Pericardium fibroblast (primary cell): ENCODE results near the gene STOML1. TPM values are rescaled to one million over a fixed set of nuclear protein-coding genes. Genes with fewer than 3 reads are reported as not detected.

ENCODE experiments used
- total RNA-seq: library from RNA; depleted of rRNA; stranded (reverse); fragments of >200 nt; gene quantifications from 2 replicates; pipeline ENCODE4 v1.2.3, GENCODE V29; 2015

Gene STOML1, protein sequence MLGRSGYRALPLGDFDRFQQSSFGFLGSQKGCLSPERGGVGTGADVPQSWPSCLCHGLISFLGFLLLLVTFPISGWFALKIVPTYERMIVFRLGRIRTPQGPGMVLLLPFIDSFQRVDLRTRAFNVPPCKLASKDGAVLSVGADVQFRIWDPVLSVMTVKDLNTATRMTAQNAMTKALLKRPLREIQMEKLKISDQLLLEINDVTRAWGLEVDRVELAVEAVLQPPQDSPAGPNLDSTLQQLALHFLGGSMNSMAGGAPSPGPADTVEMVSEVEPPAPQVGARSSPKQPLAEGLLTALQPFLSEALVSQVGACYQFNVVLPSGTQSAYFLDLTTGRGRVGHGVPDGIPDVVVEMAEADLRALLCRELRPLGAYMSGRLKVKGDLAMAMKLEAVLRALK
- 15.2 and 16.8 TPM in 2 replicates for total RNA-seq

DNA sequence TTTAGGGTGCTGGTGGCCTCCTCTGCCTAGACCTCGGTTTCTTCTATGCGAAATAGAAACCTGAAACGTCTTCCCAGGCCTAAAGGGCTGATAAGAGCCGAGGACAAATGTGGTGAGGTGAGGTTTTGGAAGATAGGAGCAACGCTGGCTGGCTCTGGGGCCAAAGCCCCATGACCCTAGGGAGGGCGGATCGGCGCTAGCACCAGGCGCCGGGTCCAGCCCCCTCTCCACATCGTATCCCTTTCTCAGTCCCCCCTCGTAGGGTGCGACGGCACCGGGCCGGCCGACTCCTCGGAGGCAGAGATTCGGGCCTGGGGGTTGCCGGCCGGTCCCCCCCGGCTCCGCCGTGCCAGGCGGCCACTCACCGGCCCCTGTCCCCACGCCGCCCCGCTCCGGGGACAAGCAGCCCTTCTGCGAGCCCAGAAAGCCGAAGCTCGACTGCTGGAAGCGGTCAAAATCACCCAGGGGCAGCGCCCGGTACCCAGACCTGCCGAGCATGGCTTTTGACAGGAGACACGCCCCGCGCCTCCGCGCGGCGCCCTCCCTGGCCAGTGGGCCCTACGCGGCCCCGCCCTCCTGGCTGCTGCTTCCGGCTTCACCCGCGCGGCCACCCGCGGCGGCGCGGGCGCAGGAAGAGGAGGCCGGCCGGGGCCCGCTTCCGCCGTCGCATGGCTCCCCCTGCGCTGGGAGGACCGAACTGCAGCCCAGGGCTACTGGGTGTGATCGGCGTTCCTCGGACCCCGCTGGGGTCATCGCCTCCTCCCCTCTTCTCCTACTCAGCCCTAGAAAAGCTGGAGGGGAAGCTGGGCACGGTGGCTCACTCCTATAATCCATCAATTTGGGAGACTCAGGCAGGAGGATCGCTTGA is at the start of gene STOML1:
STOML1 (minus strand) TSS at position 570 of the 868 bp plus-strand sequence; CDS start at position 498, 72 bp downstream.

DNA sequence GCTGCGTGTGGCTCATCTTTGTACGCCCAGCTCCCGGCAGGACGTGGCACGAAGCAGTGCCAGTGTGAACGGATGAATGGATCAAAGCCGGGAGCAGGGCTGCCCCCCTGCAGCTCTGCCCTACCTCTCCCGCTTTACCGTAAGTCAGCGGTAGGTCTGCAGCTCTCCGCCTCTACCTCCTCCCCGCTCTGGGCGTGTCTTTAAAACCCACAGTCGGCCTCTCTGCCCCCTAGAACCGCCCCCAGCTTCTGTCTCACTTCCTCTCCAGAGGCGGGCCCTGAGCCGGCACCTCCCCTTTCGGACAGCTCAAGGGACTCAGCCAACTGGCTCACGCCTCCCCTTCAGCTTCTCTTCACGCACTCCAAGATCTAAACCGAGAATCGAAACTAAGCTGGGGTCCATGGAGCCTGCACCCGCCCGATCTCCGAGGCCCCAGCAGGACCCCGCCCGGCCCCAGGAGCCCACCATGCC is 2.4 kb upstream of the STOML1 start, which contains the start of gene PML:
PML (plus strand) TSS at position 304 of the 471 bp plus-strand sequence; CDS start at position 401, 97 bp downstream.

Other genes starting within 250 kb of the STOML1 start
- 0.68 and 11.1 TPM in 2 replicates for gene INSYN1, start 238.9 kb downstream of the STOML1 start, total RNA-seq
- not detected in 2 replicates for gene TBC1D21, start 118.7 kb downstream of the STOML1 start, total RNA-seq
- 227 and 313 TPM in 2 replicates for gene LOXL1, start 65.8 kb downstream of the STOML1 start, total RNA-seq
- 79.1 and 85.5 TPM in 2 replicates for gene PML, start 2.4 kb upstream of the STOML1 start, total RNA-seq
- not detected in 2 replicates for gene GOLGA6A, start 90.3 kb upstream of the STOML1 start, total RNA-seq
- under 0.01 and 0.09 TPM in 2 replicates for gene ISLR2, start 138.3 kb upstream of the STOML1 start, total RNA-seq
- 185 and 199 TPM in 2 replicates for gene ISLR, start 181.4 kb upstream of the STOML1 start, total RNA-seq
- 2.0 and 3.5 TPM in 2 replicates for gene STRA6, start 210.5 kb upstream of the STOML1 start, total RNA-seq
- 1.3 TPM in 1 of 2 replicates, not detected in the other for gene CCDC33, start 244.0 kb upstream of the STOML1 start, total RNA-seq